ENCODE data around the gene DYNC2H1.

The DYNC2H1 gene

GRCh38 chr11:103453126-103453525, 343.9 kb downstream of the DYNC2H1 start:
- ChIA-PET CTCF (no interaction called here), POLR2A (no interaction called here)
- no peaks in the 10 kb centered on the region for H3K36me3 ChIP-seq (ENCODE audit: control insufficient read depth in 2 of 2, insufficient read depth in 1 of 2, low read length in 2 of 2)

More at GRCh38 chr11:103453126-103453525, 343.9 kb downstream of the DYNC2H1 start:
- Histone ChIP-seq H3K27ac (ENCODE audit: extremely low read depth, low read depth, low read length) (no peak overlapping the region), H3K4me1 (ENCODE audit: control insufficient read depth, insufficient read depth, low read length) (no peaks in the 10 kb centered on the region), H3K9me3 (ENCODE audit: control insufficient read depth, insufficient read depth, low read depth, low read length) (no peaks in the 10 kb centered on the region), H3K4me3 (ENCODE audit: low read depth, low read length) (no peak overlapping the region)
- TF ChIP-seq REST (tag by site-specific recombination; IDR thresholded peaks at IDR 0.05) (no peak), ZNF398 (tag by site-specific recombination; IDR thresholded peaks at IDR 0.05) (no peak), ZNF571 (tag by site-specific recombination; IDR thresholded peaks at IDR 0.05) (no peak), ZNF350 (tag by site-specific recombination; IDR thresholded peaks at IDR 0.05) (no peak), HIC1 (tag by site-specific recombination; IDR thresholded peaks at IDR 0.05) (no peak), ZNF354C (tag by site-specific recombination; IDR thresholded peaks at IDR 0.05; ENCODE audit: borderline replicate concordance, low read depth) (no peak), ZNF639 (tag by site-specific recombination; IDR thresholded peaks at IDR 0.05) (no peak), ZSCAN23 (tag by site-specific recombination; IDR thresholded peaks at IDR 0.05) (no peak)
